Measurements from ENCODE around the gene ARFIP2.

ARFIP2 gene

GRCh38 chr11:6448574-6448973, 32.6 kb downstream of the ARFIP2 start:
- no peak for DNase-seq

GRCh38 chr11:6443269-6444003, 37.7 kb downstream of the ARFIP2 start:
- DNase-seq, result peak in 48 of 56 donors; percentile 4 to 77 (median 48)

GRCh38 chr11:6442441-6442840, 38.7 kb downstream of the ARFIP2 start:
- DNase-seq, result no peak

- DNase-seq, result no peak
Measured at GRCh38 chr11:6440906-6441358, 40.2 kb downstream of the ARFIP2 start, which contains the start of gene HPX. Gene HPX, minus strand, starts transcription at chr11:6440987. Its CDS starts 24 bp downstream, at chr11:6440963.

GRCh38 chr11:6438979-6439571, 42.1 kb downstream of the ARFIP2 start:
- peak in 35 of 56 donors; percentile 3 to 65 (median 21) for DNase-seq

- DNase-seq, result no peak
Measured at GRCh38 chr11:6437993-6438392, 43.1 kb downstream of the ARFIP2 start.

GRCh38 chr11:6437423-6437822, 43.7 kb downstream of the ARFIP2 start:
- DNase-seq, result no peak

- DNase-seq, result no peak
Measured at GRCh38 chr11:6433998-6434660, 47.0 kb downstream of the ARFIP2 start.

GRCh38 chr11:6431861-6432260, 49.3 kb downstream of the ARFIP2 start:
- DNase-seq, result no peak

GRCh38 chr11:6427516-6427915, 53.6 kb downstream of the ARFIP2 start:
- no peak for DNase-seq
